Mammary epithelial cell (primary cell): ENCODE results near the gene FMNL3.

Source experiments
- EZH2 ChIP-seq: IDR thresholded peaks from 2 replicates; pipeline ENCODE4 v1.6.1; 2012; ENCODE audit warnings: low read length, inconsistent platforms, borderline replicate concordance
- TF ChIP-seq, protein P1 (sequence below), 2 donors: IDR thresholded peaks in 1 of 2; conservative IDR thresholded peaks in 1 of 2; 2 replicates each; pipeline ENCODE4 v1.5.1; 2011 to 2012; ENCODE audit warnings: inconsistent platforms in 2 of 2, low read length in 2 of 2, mild to moderate bottlenecking in 2 of 2, control low read depth in 1 of 2, low read depth in 1 of 2; ENCODE audit not compliant: insufficient read depth in 1 of 2; ENCODE audit errors: extremely low read depth in 1 of 2

DNA sequence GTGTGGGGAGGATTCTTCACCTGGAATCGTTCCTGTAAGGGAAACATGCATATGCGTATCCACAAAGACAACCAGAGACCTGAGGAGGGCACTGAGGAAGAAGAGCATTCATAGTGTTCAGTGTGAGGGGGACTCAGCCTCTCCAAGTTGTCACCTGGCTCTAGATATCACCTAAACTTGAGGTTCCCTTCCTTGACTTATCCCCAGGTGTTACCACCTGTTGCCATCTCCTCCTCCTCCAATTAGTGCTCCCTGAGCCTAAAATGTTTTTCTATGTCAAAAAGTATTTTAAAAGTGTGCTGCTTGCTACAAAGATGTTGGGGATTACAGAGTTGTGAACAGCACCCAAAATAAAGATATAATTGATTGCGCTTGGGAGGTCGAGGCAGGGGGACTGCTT is 41.0 kb downstream of the FMNL3 start:
- TF ChIP-seq, protein P1, sequence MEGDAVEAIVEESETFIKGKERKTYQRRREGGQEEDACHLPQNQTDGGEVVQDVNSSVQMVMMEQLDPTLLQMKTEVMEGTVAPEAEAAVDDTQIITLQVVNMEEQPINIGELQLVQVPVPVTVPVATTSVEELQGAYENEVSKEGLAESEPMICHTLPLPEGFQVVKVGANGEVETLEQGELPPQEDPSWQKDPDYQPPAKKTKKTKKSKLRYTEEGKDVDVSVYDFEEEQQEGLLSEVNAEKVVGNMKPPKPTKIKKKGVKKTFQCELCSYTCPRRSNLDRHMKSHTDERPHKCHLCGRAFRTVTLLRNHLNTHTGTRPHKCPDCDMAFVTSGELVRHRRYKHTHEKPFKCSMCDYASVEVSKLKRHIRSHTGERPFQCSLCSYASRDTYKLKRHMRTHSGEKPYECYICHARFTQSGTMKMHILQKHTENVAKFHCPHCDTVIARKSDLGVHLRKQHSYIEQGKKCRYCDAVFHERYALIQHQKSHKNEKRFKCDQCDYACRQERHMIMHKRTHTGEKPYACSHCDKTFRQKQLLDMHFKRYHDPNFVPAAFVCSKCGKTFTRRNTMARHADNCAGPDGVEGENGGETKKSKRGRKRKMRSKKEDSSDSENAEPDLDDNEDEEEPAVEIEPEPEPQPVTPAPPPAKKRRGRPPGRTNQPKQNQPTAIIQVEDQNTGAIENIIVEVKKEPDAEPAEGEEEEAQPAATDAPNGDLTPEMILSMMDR (conservative IDR thresholded peaks at IDR 0.05 in 1 of 2, IDR thresholded peaks at IDR 0.05 in 1 of 2; ENCODE audit: extremely low read depth in 1 of 2, insufficient read depth in 1 of 2, low read depth in 1 of 2, low read length in 2 of 2) = no peak
- no peak for TF ChIP-seq EZH2
